ENCODE measurements around the gene ME3. TPM values are rescaled to one million over a fixed set of nuclear protein-coding genes. Genes with fewer than 3 reads are reported as not detected.

The ME3 gene
- polyA plus RNA-seq, 1 experiment: 7.1 TPM

DNA sequence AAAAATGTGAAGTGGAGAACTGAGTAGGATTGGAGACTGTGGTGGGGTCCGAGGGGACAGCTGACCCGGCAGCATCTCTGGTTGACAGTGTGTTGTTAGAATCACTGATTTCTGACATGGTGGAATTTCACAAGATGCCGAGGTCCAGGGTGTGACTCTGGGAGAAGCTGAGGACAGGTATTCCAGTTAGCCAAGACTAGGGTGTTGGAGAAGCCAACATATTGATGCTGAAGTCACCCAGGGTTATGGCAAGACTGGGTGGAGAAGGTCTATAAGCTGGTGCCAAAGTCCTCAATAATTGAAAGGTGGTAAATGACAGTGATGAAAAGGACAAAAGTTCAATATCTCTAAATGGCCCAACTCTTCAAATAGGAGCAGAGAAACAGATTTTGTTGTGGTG is 86.1 kb downstream of the ME3 start:
- DNase-seq (ENCODE audit: low read depth, low spot score): no peak
- H3K27me3 ChIP-seq (ENCODE audit: control insufficient read depth, insufficient read depth, low read length): no peaks in the 10 kb centered on the region
- CTCF ChIA-PET: interaction anchor here (1.5 to 1.6 kb wide), 2 partner anchors 22 kb away, joined by 3 to 4 read pairs; no protein-coding TSS in a partner anchor
- H3K4me3 ChIP-seq (ENCODE audit: low read depth, low read length): no peak overlapping the region
- no peak for TF ChIP-seq CTCF (IDR thresholded peaks at IDR 0.05; ENCODE audit: low read depth, low read length)
- POLR2A ChIA-PET: no interaction called here
- H3K27ac ChIP-seq (ENCODE audit: low read depth, low read length): no peak overlapping the region
- H3K9me3 ChIP-seq (ENCODE audit: control insufficient read depth, insufficient read depth, low read length): no peaks in the 10 kb centered on the region

DNA sequence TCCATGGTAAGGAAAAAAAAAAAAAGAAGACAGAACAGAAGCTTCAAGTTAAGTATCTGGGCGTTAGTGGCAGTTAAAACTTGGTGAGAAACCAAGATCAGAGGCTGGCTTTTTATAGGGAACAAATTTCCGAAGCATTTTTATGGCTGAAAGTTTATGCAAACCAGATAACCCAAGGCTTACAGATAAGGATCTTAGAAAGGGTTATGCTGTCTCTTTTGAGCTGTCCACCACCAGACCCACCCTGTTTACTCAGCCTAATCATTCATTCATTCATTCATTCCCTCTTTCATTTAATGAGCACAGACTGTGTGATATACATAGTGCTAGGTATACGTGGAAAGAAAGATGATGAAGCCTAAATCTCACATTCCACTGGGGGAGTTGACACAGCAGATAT is 89.5 kb downstream of the ME3 start:
- DNase-seq (ENCODE audit: low read depth, low spot score): no peak
- no peak for TF ChIP-seq CTCF (IDR thresholded peaks at IDR 0.05; ENCODE audit: low read depth, low read length)
- ChIA-PET POLR2A (no interaction called here), CTCF (interaction anchor here (0.6 to 1.2 kb wide), 2 partner anchors 10 to 25 kb away, joined by 3 read pairs; no protein-coding TSS in a partner anchor)
- Histone ChIP-seq H3K4me3 (ENCODE audit: low read depth, low read length) (no peak overlapping the region), H3K27ac (ENCODE audit: low read depth, low read length) (no peak overlapping the region), H3K9me3 (ENCODE audit: control insufficient read depth, insufficient read depth, low read length) (no peaks in the 10 kb centered on the region), H3K27me3 (ENCODE audit: control insufficient read depth, insufficient read depth, low read length) (no peaks in the 10 kb centered on the region)

DNA sequence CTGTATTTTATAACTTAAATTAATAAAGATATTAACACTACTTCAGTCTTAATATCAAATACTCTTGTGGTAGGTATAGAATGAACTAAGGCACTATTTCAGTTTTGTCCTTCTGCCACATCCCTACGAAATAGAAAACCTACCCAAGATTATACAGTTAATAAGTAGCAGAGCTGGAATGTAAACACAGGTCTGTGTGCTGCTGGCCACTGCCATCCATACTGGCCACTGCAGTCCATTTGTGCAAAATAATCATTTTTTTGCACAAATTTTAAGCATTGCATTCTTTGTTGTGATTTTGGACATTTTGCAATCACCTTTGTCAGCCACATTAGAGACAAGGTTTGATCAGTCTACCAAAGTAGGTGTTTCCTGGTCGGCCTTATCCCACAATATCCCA is 91.9 kb downstream of the ME3 start:
- TF ChIP-seq CTCF (IDR thresholded peaks at IDR 0.05; ENCODE audit: low read depth, low read length): no peak
- Histone ChIP-seq H3K9me3 (ENCODE audit: control insufficient read depth, insufficient read depth, low read length) (no peaks in the 10 kb centered on the region), H3K4me3 (ENCODE audit: low read depth, low read length) (no peak overlapping the region), H3K27ac (ENCODE audit: low read depth, low read length) (no peak overlapping the region), H3K27me3 (ENCODE audit: control insufficient read depth, insufficient read depth, low read length) (no peaks in the 10 kb centered on the region)
- CTCF ChIA-PET: interaction anchor here (2.2 kb wide), 1 partner anchor 27 kb away, joined by 9 read pairs; no protein-coding TSS in a partner anchor
- POLR2A ChIA-PET: no interaction called here
- no peak for DNase-seq (ENCODE audit: low read depth, low spot score)

- no peak overlapping the region for H3K27ac ChIP-seq (ENCODE audit: low read depth, low read length)
Measured at GRCh38 chr11:86579406-86579731, 93.0 kb downstream of the ME3 start.

More at GRCh38 chr11:86579406-86579731, 93.0 kb downstream of the ME3 start:
- no peak for TF ChIP-seq CTCF (IDR thresholded peaks at IDR 0.05; ENCODE audit: low read depth, low read length)
- no peak for DNase-seq (ENCODE audit: low read depth, low spot score)
- Histone ChIP-seq H3K9me3 (ENCODE audit: control insufficient read depth, insufficient read depth, low read length) (no peaks in the 10 kb centered on the region), H3K4me3 (ENCODE audit: low read depth, low read length) (no peak overlapping the region), H3K27me3 (ENCODE audit: control insufficient read depth, insufficient read depth, low read length) (no peaks in the 10 kb centered on the region)
- POLR2A ChIA-PET: no interaction called here
- CTCF ChIA-PET: interaction anchor here (2.2 kb wide), 1 partner anchor 29 kb away, joined by 9 read pairs; no protein-coding TSS in a partner anchor
